Mesendoderm (in vitro differentiated cells): ENCODE data around the gene NEURL1.

Experiments
- DNase-seq: peaks from one replicate; pipeline ENCODE4 v3.0.0; 2013
- H2AK5ac ChIP-seq: 2 replicates; pipeline ENCODE4 v1.6.1; 2013; ENCODE audit warnings: low read length, inconsistent platforms
- H2BK120ac ChIP-seq: 2 replicates; pipeline ENCODE4 v1.6.1; 2013; ENCODE audit warnings: low read depth, mild to moderate bottlenecking, low read length, moderate library complexity, mixed read lengths
- H2BK15ac ChIP-seq: replicated peaks from 2 replicates; pipeline ENCODE4 v1.6.1; 2013; ENCODE audit warnings: low read depth, mild to moderate bottlenecking, moderate library complexity
- H2BK5ac ChIP-seq: 2 replicates; pipeline ENCODE4 v1.6.1; 2013; ENCODE audit warnings: low read length, inconsistent platforms
- H3K18ac ChIP-seq: 2 replicates; pipeline ENCODE4 v1.6.1; 2013; ENCODE audit warnings: mild to moderate bottlenecking, low read length, mixed read lengths
- H3K23ac ChIP-seq: one replicate; pipeline ENCODE4 v1.6.1; 2013; ENCODE audit warnings: low read length
- H3K27ac ChIP-seq: 2 replicates; pipeline ENCODE4 v1.5.1; 2013; ENCODE audit warnings: low read depth, mild to moderate bottlenecking, inconsistent platforms, low read length, moderate library complexity
- H3K27me3 ChIP-seq: 2 replicates; pipeline ENCODE4 v1.6.1; 2013; ENCODE audit warnings: low read length, control low read depth, mild to moderate bottlenecking, inconsistent platforms; ENCODE audit not compliant: insufficient read depth, poor library complexity
- H3K36me3 ChIP-seq: 2 replicates; pipeline ENCODE4 v1.6.1; 2013; ENCODE audit warnings: low read length, inconsistent platforms; ENCODE audit not compliant: control insufficient read depth, insufficient read depth
- H3K4ac ChIP-seq: one replicate; pipeline ENCODE4 v1.6.1; 2013; ENCODE audit warnings: low read depth, mild to moderate bottlenecking, low read length, moderate library complexity
- H3K4me1 ChIP-seq: 2 replicates; pipeline ENCODE4 v1.6.1; 2013; ENCODE audit warnings: low read depth, low read length, inconsistent platforms; ENCODE audit not compliant: control insufficient read depth
- H3K4me2 ChIP-seq: 2 replicates; pipeline ENCODE4 v1.6.1; 2013; ENCODE audit warnings: low read length
- H3K4me3 ChIP-seq: 2 replicates; pipeline ENCODE4 v1.5.1; 2013; ENCODE audit warnings: mild to moderate bottlenecking, low read length
- H3K56ac ChIP-seq: one replicate; pipeline ENCODE4 v1.6.1; 2013; ENCODE audit warnings: low read length
- H3K79me1 ChIP-seq: 2 replicates; pipeline ENCODE4 v1.6.1; 2013; ENCODE audit warnings: low read length, inconsistent platforms
- H3K79me2 ChIP-seq: 2 replicates; pipeline ENCODE4 v1.6.1; 2013; ENCODE audit warnings: mild to moderate bottlenecking, low read length; ENCODE audit not compliant: control insufficient read depth, insufficient read depth
- H3K9ac ChIP-seq: 2 replicates; pipeline ENCODE4 v1.6.1; 2013; ENCODE audit warnings: low read length, inconsistent platforms
- H4K5ac ChIP-seq: one replicate; pipeline ENCODE4 v1.6.1; 2013; ENCODE audit warnings: low read length
- H4K8ac ChIP-seq: one replicate; pipeline ENCODE4 v1.6.1; 2013; ENCODE audit warnings: low read depth, mild to moderate bottlenecking, control low read depth, low read length, moderate library complexity
- WGBS: extraction: QIAGEN DNeasy Blood & Tissue Kit; methylation state at CpG from one replicate; pipeline ENCODE4 v1.1.7; 2013; ENCODE audit warnings: low lambda C conversion rate, missing lambda C conversion rate; ENCODE audit not compliant: insufficient coverage; ENCODE audit errors: extremely low coverage; 5-methylcytosine and 5-hydroxymethylcytosine counted together

Gene NEURL1

GRCh38 chr10:103545771-103546281 lies 52.3 kb downstream of the NEURL1 start:
- H4K8ac ChIP-seq: no peak overlapping the region
- H3K18ac ChIP-seq: no peak overlapping the region
- WGBS: no CpG with 5 or more reads among the region's 4 CpGs
- H3K79me1 ChIP-seq: no peaks in the 10 kb centered on the region
- H3K4ac ChIP-seq: no peak overlapping the region
- H2BK5ac ChIP-seq: no peak overlapping the region
- no peaks in the 10 kb centered on the region for H3K27me3 ChIP-seq
- H3K36me3 ChIP-seq: no peaks in the 10 kb centered on the region
- no peak overlapping the region for H3K23ac ChIP-seq
- no peak overlapping the region for H3K27ac ChIP-seq
- no peak overlapping the region for H2BK15ac ChIP-seq
- H3K56ac ChIP-seq: no peak overlapping the region
- H3K4me2 ChIP-seq: no peak overlapping the region
- no peak overlapping the region for H3K4me3 ChIP-seq
- DNase-seq: no peak
- H2BK120ac ChIP-seq: no peak overlapping the region
- no peak overlapping the region for H4K5ac ChIP-seq
- H3K4me1 ChIP-seq: no peaks in the 10 kb centered on the region
- H3K9ac ChIP-seq: no peak overlapping the region
- H2AK5ac ChIP-seq: no peak overlapping the region
- no peaks in the 10 kb centered on the region for H3K79me2 ChIP-seq

- Histone ChIP-seq H4K8ac (no peak overlapping the region), H2BK5ac (no peak overlapping the region), H3K27ac (no peak overlapping the region), H3K36me3 (no peaks in the 10 kb centered on the region), H2BK15ac (no peak overlapping the region), H3K79me1 (no peaks in the 10 kb centered on the region), H2BK120ac (no peak overlapping the region), H3K4me1 (no peaks in the 10 kb centered on the region), H3K4ac (no peak overlapping the region), H2AK5ac (no peak overlapping the region), H4K5ac (no peak overlapping the region), H3K4me2 (no peak overlapping the region), H3K79me2 (no peaks in the 10 kb centered on the region), H3K56ac (no peak overlapping the region), H3K23ac (no peak overlapping the region), H3K9ac (no peak overlapping the region), H3K4me3 (no peak overlapping the region), H3K18ac (no peak overlapping the region), H3K27me3 (no peaks in the 10 kb centered on the region)
- WGBS: no CpG with 5 or more reads among the region's 1 CpG
- DNase-seq: no peak
These were observed 52.9 kb downstream of the NEURL1 start for GRCh38 chr10:103546401-103546800.

- H3K36me3 ChIP-seq: no peaks in the 10 kb centered on the region
- H3K79me1 ChIP-seq: no peaks in the 10 kb centered on the region
- H3K79me2 ChIP-seq: no peaks in the 10 kb centered on the region
- H3K27ac ChIP-seq: no peak overlapping the region
- no peak overlapping the region for H3K4me2 ChIP-seq
- H2BK5ac ChIP-seq: no peak overlapping the region
- no peaks in the 10 kb centered on the region for H3K27me3 ChIP-seq
- WGBS: 100% methylated on average over 1 of the region's 10 CpGs
- no peaks in the 10 kb centered on the region for H3K4me1 ChIP-seq
- H2BK120ac ChIP-seq: no peak overlapping the region
- no peak overlapping the region for H3K4ac ChIP-seq
- no peak for DNase-seq
- H2AK5ac ChIP-seq: no peak overlapping the region
- H3K56ac ChIP-seq: no peak overlapping the region
- H4K8ac ChIP-seq: no peak overlapping the region
- no peak overlapping the region for H3K18ac ChIP-seq
- H2BK15ac ChIP-seq: no peak overlapping the region
- no peak overlapping the region for H3K9ac ChIP-seq
- H4K5ac ChIP-seq: no peak overlapping the region
- H3K23ac ChIP-seq: no peak overlapping the region
- H3K4me3 ChIP-seq: no peak overlapping the region
These were observed 54.0 kb downstream of the NEURL1 start for GRCh38 chr10:103547391-103547946.

DNA sequence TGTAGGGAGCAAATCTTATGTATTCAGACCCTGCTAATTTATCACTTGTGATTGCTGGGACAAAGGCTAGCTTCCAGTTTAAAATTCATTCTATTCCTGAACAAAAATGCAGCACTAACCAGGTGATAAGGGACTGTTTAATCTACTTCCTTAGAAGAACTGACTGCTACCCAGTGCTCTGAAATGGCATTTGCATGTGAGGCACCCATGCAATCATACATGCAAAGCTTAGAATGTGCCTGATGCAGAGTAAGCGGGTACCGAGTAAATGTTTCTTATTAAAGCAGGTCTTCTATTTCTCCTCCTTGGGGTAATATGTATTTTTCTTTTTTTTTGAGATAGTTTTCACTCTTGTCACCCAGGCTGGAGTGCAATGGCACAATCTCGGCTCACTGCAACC lies 54.5 kb downstream of the NEURL1 start:
- Histone ChIP-seq H3K27ac (no peak overlapping the region), H3K18ac (no peak overlapping the region), H2BK120ac (no peak overlapping the region), H4K5ac (no peak overlapping the region), H3K79me2 (no peaks in the 10 kb centered on the region), H3K9ac (no peak overlapping the region), H3K36me3 (no peaks in the 10 kb centered on the region), H2BK15ac (no peak overlapping the region), H3K23ac (no peak overlapping the region), H3K4me1 (no peaks in the 10 kb centered on the region), H3K27me3 (no peaks in the 10 kb centered on the region), H2BK5ac (no peak overlapping the region), H3K79me1 (no peaks in the 10 kb centered on the region), H2AK5ac (no peak overlapping the region), H3K56ac (no peak overlapping the region), H4K8ac (no peak overlapping the region), H3K4me2 (no peak overlapping the region), H3K4me3 (no peak overlapping the region), H3K4ac (no peak overlapping the region)
- WGBS: no CpG with 5 or more reads among the region's 3 CpGs
- no peak for DNase-seq

DNA sequence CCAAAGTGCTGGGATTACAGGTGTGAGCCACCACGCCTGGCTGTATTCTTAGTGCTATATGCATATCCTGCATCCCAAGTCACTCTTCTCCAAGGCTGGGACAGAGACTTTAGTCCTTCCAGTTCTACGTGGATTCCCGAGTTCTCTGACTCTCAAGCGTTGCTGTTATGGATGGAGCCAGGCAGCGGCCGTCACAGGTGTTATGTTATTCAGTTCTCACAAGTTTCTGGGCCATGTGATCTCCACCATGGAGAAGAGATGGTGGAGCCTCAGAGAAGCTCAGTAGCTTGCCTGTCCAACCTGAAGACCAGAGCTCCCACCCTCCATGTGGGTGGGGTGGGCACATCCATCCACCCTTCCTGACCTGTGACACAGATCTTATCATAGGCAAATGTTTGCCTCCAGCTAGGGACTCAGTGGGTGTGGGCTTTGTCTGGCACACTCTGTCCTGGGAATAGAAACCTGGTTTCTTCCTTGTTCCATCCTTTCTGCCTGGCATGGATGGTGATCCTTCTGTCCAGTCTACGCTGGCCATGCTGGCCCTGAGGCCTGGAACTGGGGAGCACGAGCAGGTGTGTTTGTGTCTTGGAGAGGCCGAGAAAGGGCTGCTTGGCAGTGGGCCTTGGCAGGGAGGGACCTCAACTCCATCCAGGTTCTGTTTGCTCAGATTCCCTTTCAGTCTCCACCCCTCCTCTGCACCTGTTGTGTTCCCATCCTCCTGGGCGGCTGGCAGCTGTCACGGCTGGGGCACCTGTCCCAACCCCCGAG lies 55.3 kb downstream of the NEURL1 start:
- H3K27me3 ChIP-seq: no peaks in the 10 kb centered on the region
- no peaks in the 10 kb centered on the region for H3K79me2 ChIP-seq
- no peak for DNase-seq
- WGBS: no CpG with 5 or more reads among the region's 12 CpGs
- no peak overlapping the region for H3K4me3 ChIP-seq
- H3K27ac ChIP-seq: no peak overlapping the region
- H3K36me3 ChIP-seq: no peaks in the 10 kb centered on the region
- H2BK5ac ChIP-seq: no peak overlapping the region
- H2BK15ac ChIP-seq: no peak overlapping the region
- H3K23ac ChIP-seq: no peak overlapping the region
- no peaks in the 10 kb centered on the region for H3K4me1 ChIP-seq
- no peak overlapping the region for H3K4me2 ChIP-seq
- no peak overlapping the region for H3K4ac ChIP-seq
- no peak overlapping the region for H3K56ac ChIP-seq
- H4K5ac ChIP-seq: no peak overlapping the region
- no peak overlapping the region for H3K9ac ChIP-seq
- H2AK5ac ChIP-seq: no peak overlapping the region
- no peak overlapping the region for H4K8ac ChIP-seq
- no peak overlapping the region for H2BK120ac ChIP-seq
- H3K79me1 ChIP-seq: no peaks in the 10 kb centered on the region
- H3K18ac ChIP-seq: no peak overlapping the region
